H9 (cell line): ENCODE measurements around the gene FBXL16. TPM values are rescaled to one million over a fixed set of nuclear protein-coding genes. Genes with fewer than 3 reads are reported as not detected.

ENCODE experiments used
- DNase-seq: peaks from one replicate; pipeline ENCODE4 v3.0.0-alpha.2; 2017
- H2AFZ ChIP-seq: one replicate; pipeline ENCODE4 v1.6.1; 2013; ENCODE audit warnings: mild to moderate bottlenecking, low read length, control low read depth, moderate library complexity
- H2AK5ac ChIP-seq: 2 replicates; pipeline ENCODE4 v1.6.1; 2013; ENCODE audit warnings: low read length, control low read depth, mixed read lengths; ENCODE audit not compliant: insufficient read length
- H2BK120ac ChIP-seq: one replicate; pipeline ENCODE4 v1.6.1; 2013; ENCODE audit warnings: low read depth, mild to moderate bottlenecking, low read length, control low read depth, inconsistent platforms; ENCODE audit not compliant: poor library complexity, severe bottlenecking
- H2BK12ac ChIP-seq: 2 replicates; pipeline ENCODE4 v1.6.1; 2013; ENCODE audit warnings: low read length, control low read depth, mixed read lengths, low read depth; ENCODE audit not compliant: insufficient read length
- H2BK15ac ChIP-seq: 2 replicates; pipeline ENCODE4 v1.6.1; 2013; ENCODE audit warnings: low read depth, low read length, control low read depth
- H2BK20ac ChIP-seq: one replicate; pipeline ENCODE4 v1.6.1; 2013; ENCODE audit warnings: low read depth, mild to moderate bottlenecking, low read length, control low read depth, inconsistent platforms; ENCODE audit not compliant: poor library complexity, severe bottlenecking
- H2BK5ac ChIP-seq: 2 replicates; pipeline ENCODE4 v1.6.1; 2013; ENCODE audit warnings: low read length, control low read depth, mixed read lengths; ENCODE audit not compliant: insufficient read length
- H3K14ac ChIP-seq: 2 replicates; pipeline ENCODE4 v1.6.1; 2013; ENCODE audit warnings: low read length, control low read depth; ENCODE audit not compliant: insufficient read depth
- H3K18ac ChIP-seq: 2 replicates; pipeline ENCODE4 v1.6.1; 2013; ENCODE audit warnings: low read depth, mild to moderate bottlenecking, mixed read lengths, low read length, control low read depth; ENCODE audit not compliant: insufficient read length
- H3K23ac ChIP-seq: 2 replicates; pipeline ENCODE4 v1.6.1; 2013; ENCODE audit warnings: low read length, control low read depth, mixed read lengths, low read depth; ENCODE audit not compliant: insufficient read length
- H3K23me2 ChIP-seq: 2 replicates; pipeline ENCODE4 v1.6.1; 2013; ENCODE audit warnings: low read depth, mild to moderate bottlenecking, mixed read lengths, low read length, control low read depth; ENCODE audit not compliant: insufficient read length, poor library complexity, severe bottlenecking
- H3K27ac ChIP-seq: 2 replicates; pipeline ENCODE4 v1.5.1; 2013; ENCODE audit warnings: low read length, control low read depth, mixed read lengths, low read depth; ENCODE audit not compliant: insufficient read length
- H3K27me3 ChIP-seq: 2 replicates; pipeline ENCODE4 v1.6.1; 2013; ENCODE audit warnings: low read length, control low read depth, inconsistent platforms; ENCODE audit not compliant: insufficient read depth
- H3K4ac ChIP-seq: 2 replicates; pipeline ENCODE4 v1.6.1; 2013; ENCODE audit warnings: low read depth, mild to moderate bottlenecking, control low read depth, inconsistent platforms, low read length, moderate library complexity
- H3K4me1 ChIP-seq: 2 replicates; pipeline ENCODE4 v1.6.1; 2013; ENCODE audit warnings: low read length, control low read depth, inconsistent platforms; ENCODE audit not compliant: insufficient read depth
- H3K4me2 ChIP-seq: 2 replicates; pipeline ENCODE4 v1.6.1; 2013; ENCODE audit warnings: low read length, control low read depth, mixed read lengths; ENCODE audit not compliant: insufficient read length, insufficient read depth
- H3K56ac ChIP-seq: 2 replicates; pipeline ENCODE4 v1.6.1; 2013; ENCODE audit warnings: low read depth, mild to moderate bottlenecking, mixed read lengths, low read length, control low read depth; ENCODE audit not compliant: insufficient read length
- H3K79me1 ChIP-seq: 2 replicates; pipeline ENCODE4 v1.6.1; 2013; ENCODE audit warnings: low read depth, mild to moderate bottlenecking, moderate library complexity, low read length, control low read depth, inconsistent platforms; ENCODE audit not compliant: insufficient read depth, poor library complexity, severe bottlenecking
- H3K79me2 ChIP-seq: 2 replicates; pipeline ENCODE4 v1.6.1; 2013; ENCODE audit warnings: low read length, control low read depth, inconsistent platforms; ENCODE audit not compliant: insufficient read depth
- H3K9ac ChIP-seq: 2 replicates; pipeline ENCODE4 v1.6.1; 2013; ENCODE audit warnings: low read length, control low read depth, mixed read lengths; ENCODE audit not compliant: insufficient read length; ENCODE audit errors: extremely low read depth
- H3K9me3 ChIP-seq: one replicate; pipeline ENCODE4 v1.6.1; 2013; ENCODE audit warnings: low read depth, low read length, inconsistent platforms; ENCODE audit not compliant: control insufficient read depth
- H3T11ph ChIP-seq: one replicate; pipeline ENCODE4 v1.6.1; 2013; ENCODE audit warnings: mild to moderate bottlenecking, low read length, control low read depth, inconsistent platforms
- H4K20me1 ChIP-seq: one replicate; pipeline ENCODE4 v1.6.1; 2013; ENCODE audit not compliant: control insufficient read depth, insufficient read length, insufficient read depth
- H4K5ac ChIP-seq: 2 replicates; pipeline ENCODE4 v1.6.1; 2013; ENCODE audit warnings: low read depth, mild to moderate bottlenecking, mixed read lengths, low read length, control low read depth; ENCODE audit not compliant: insufficient read length
- H4K8ac ChIP-seq: replicated peaks from 2 replicates; pipeline ENCODE4 v1.6.1; 2013; ENCODE audit warnings: low read length, control low read depth, mixed read lengths, low read depth; ENCODE audit not compliant: insufficient read length
- H4K91ac ChIP-seq: 2 replicates; pipeline ENCODE4 v1.6.1; 2013; ENCODE audit warnings: low read depth, mild to moderate bottlenecking, moderate library complexity, mixed read lengths, low read length, control low read depth; ENCODE audit not compliant: insufficient read length
- H3K27ac Mint-ChIP-seq, 3 experiments: 2 replicates in 2 of 3; 3 replicates in 1 of 3; pipeline ENCODE4 v1.8.0; 2020 to 2021; ENCODE audit warnings: mixed read lengths in 3 of 3, mild to moderate bottlenecking in 1 of 3, moderate library complexity in 1 of 3
- H3K27me3 Mint-ChIP-seq: 2 replicates; pipeline ENCODE4 v1.8.0; 2021; ENCODE audit warnings: low read depth, mild to moderate bottlenecking, moderate library complexity, mixed read lengths
- H3K36me3 Mint-ChIP-seq, 3 experiments: 2 replicates in 2 of 3; 3 replicates in 1 of 3; pipeline ENCODE4 v1.8.0; 2020 to 2021; ENCODE audit warnings: low read depth in 3 of 3, mixed read lengths in 3 of 3; ENCODE audit not compliant: insufficient read depth in 1 of 3
- H3K4me1 Mint-ChIP-seq, 2 experiments: 2 replicates each; pipeline ENCODE4 v1.8.0; 2020; ENCODE audit warnings: mixed read lengths in 2 of 2
- H3K4me3 Mint-ChIP-seq, 2 experiments: 2 replicates in 1 of 2; 3 replicates in 1 of 2; pipeline ENCODE4 v1.8.0; 2020 to 2021; ENCODE audit warnings: mild to moderate bottlenecking in 2 of 2, mixed read lengths in 2 of 2, moderate library complexity in 1 of 2
- H3K9me3 Mint-ChIP-seq, 2 experiments: 2 replicates in 1 of 2; 3 replicates in 1 of 2; pipeline ENCODE4 v1.8.0; 2020; ENCODE audit warnings: mild to moderate bottlenecking in 2 of 2, mixed read lengths in 2 of 2, moderate library complexity in 1 of 2
- CTCF ChIP-seq: fragments of 200-600 bp; sonication (generic); conservative IDR thresholded peaks from 3 replicates; pipeline ENCODE4 v1.8.0; 2021; ENCODE audit warnings: antibody characterized with exemption, mild to moderate bottlenecking
- WGBS: extraction: QIAGEN DNeasy Blood & Tissue Kit; methylation state at CpG from one replicate; pipeline ENCODE4 v1.1.7; 2013; ENCODE audit warnings: missing lambda C conversion rate, low lambda C conversion rate, mixed read lengths; ENCODE audit not compliant: insufficient read length; ENCODE audit errors: extremely low coverage; 5-methylcytosine and 5-hydroxymethylcytosine counted together
- total RNA-seq: library from RNA; stranded (reverse); gene quantifications from 2 replicates; pipeline ENCODE4 v1.2.1, GENCODE V29; 2021

The FBXL16 gene
- total RNA-seq, 1 experiment from 2014 or later, result 9.6 TPM

GRCh38 chr16:672851-673250 lies 32.8 kb downstream of the FBXL16 start:
- no peak overlapping the region for H3K4ac ChIP-seq
- no peaks in the 10 kb centered on the region for H3K79me1 ChIP-seq
- no peak overlapping the region for H2AK5ac ChIP-seq
- H2BK5ac ChIP-seq, result no peak overlapping the region
- no peak overlapping the region for H3K56ac ChIP-seq
- H2BK12ac ChIP-seq, result no peak overlapping the region
- no peak overlapping the region for H2BK20ac ChIP-seq
- peaks cover 6% of the 10 kb centered on the region for H3K23me2 ChIP-seq
- no peaks in the 10 kb centered on the region for H3K9me3 ChIP-seq
- no peak for TF ChIP-seq CTCF
- no peak for DNase-seq
- Mint-ChIP-seq H3K36me3 (peaks cover 11 to 27% (median 27%) of the 10 kb centered on the region in 3 experiments; a peak in 6 of 7 replicates), H3K27ac (0 out of 7 replicates have a peak overlapping the region, but pooled peaks of 1 of the 3 experiments have one; percentile 61), H3K27me3 (peaks cover 3% of the 10 kb centered on the region; the same call in 1 of the 2 replicates), H3K4me3 (peak overlapping the region in 1 of 2 experiments; percentile 40; a peak in 1 of 5 replicates), H3K4me1 (peaks cover 11 to 15% of the 10 kb centered on the region in 2 experiments), H3K9me3 (no peaks in the 10 kb centered on the region)
- H3K27ac ChIP-seq, result no peak overlapping the region
- H3K27me3 ChIP-seq, result no peaks in the 10 kb centered on the region
- H2BK120ac ChIP-seq, result no peak overlapping the region
- no peaks in the 10 kb centered on the region for H3K4me1 ChIP-seq
- no peak overlapping the region for H3K14ac ChIP-seq
- no peaks in the 10 kb centered on the region; the same call in 1 of the 2 replicates for H3K79me2 ChIP-seq
- H4K20me1 ChIP-seq, result no peaks in the 10 kb centered on the region
- no peak overlapping the region for H3T11ph ChIP-seq
- H3K18ac ChIP-seq, result no peak overlapping the region
- no peak overlapping the region for H4K5ac ChIP-seq
- H3K4me2 ChIP-seq, result no peak overlapping the region
- H3K9ac ChIP-seq, result no peak overlapping the region
- no peak overlapping the region for H4K8ac ChIP-seq
- no peak overlapping the region for H2BK15ac ChIP-seq
- H2AFZ ChIP-seq, result no peak overlapping the region
- H3K23ac ChIP-seq, result no peak overlapping the region
- no peak overlapping the region for H4K91ac ChIP-seq
- WGBS, result no CpG with 5 or more reads among the region's 21 CpGs
